BLaER1 treated with 17β-estradiol and CSF1 and Interleukin-3, amounts not matched to agents 10 nM and 100 nM (cell line): Measurements from ENCODE around the gene OSBPL1A.

Experiments used
- H3K27ac ChIP-seq, 11 experiments: shearing (Covaris generic); formaldehyde crosslinking; 2 replicates each; pipeline ENCODE4 v1.8.1; 2022
- H3K27me3 ChIP-seq, 11 experiments: shearing (Covaris generic); formaldehyde crosslinking; 2 replicates each; pipeline ENCODE4 v1.8.1; 2022
- H3K36me3 ChIP-seq, 11 experiments: shearing (Covaris generic); formaldehyde crosslinking; 2 replicates each; pipeline ENCODE4 v1.8.1; 2022
- H3K4me1 ChIP-seq, 10 experiments: shearing (Covaris generic); formaldehyde crosslinking; 2 replicates each; pipeline ENCODE4 v1.8.1; 2022
- H3K4me2 ChIP-seq, 11 experiments: shearing (Covaris generic); formaldehyde crosslinking; 2 replicates each; pipeline ENCODE4 v1.8.1; 2022
- H3K4me3 ChIP-seq, 10 experiments: shearing (Covaris generic); formaldehyde crosslinking; 2 replicates each; pipeline ENCODE4 v1.8.1; 2022
- H3K9ac ChIP-seq, 11 experiments: shearing (Covaris generic); formaldehyde crosslinking; 2 replicates each; pipeline ENCODE4 v1.8.1; 2022
- H3K9me3 ChIP-seq, 11 experiments: shearing (Covaris generic); formaldehyde crosslinking; replicated peaks in 1 of 11; 2 replicates each; pipeline ENCODE4 v1.8.1; 2022
- H4K20me1 ChIP-seq, 11 experiments: shearing (Covaris generic); formaldehyde crosslinking; 2 replicates each; pipeline ENCODE4 v1.8.1; 2022
- Cebpa-rat ChIP-seq, 11 experiments: shearing (Covaris generic); IDR thresholded peaks; 2 replicates each; pipeline ENCODE4 v1.8.1; 2022

Gene OSBPL1A

DNA sequence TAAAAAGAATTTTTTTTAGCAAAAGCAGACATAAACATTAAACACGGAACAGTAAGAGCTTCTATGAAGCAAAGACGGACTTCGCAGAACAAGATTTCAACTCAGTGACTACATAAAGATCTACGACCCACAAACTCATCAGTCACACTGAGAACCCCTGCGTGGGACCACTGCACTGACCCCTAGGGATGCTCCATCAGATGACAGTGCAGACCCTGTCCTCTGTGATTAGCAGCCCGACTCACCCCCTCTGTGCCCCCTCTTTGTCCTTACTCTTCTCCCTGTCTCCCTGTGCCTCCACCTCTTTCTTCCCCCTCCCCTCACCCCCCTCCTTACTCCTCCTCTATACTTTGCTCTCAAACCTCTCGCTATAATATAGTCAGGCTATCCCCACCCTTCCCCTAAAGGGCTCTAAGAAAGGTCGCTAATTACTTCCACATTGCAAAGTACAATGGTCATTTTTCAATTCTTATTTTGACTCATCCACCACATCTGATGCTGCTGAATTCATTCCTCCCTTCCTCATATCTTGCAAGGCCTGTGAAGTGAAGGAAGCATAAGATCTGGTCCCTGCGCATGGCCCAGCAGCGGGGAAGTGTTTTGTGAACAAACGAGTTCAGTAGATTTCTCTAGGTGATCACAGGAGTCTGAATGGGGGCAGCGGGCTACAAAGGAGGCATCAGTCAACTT lies 169.5 kb downstream of the OSBPL1A start:
- no peak overlapping the region for H3K4me3 ChIP-seq
- no peaks in the 10 kb centered on the region for H3K27me3 ChIP-seq
- TF ChIP-seq Cebpa-rat (IDR thresholded peaks at IDR 0.05): no peak
- no peak overlapping the region for H3K9ac ChIP-seq
- H4K20me1 ChIP-seq: no peaks in the 10 kb centered on the region; a peak in 1 of 22 replicates
- H3K9me3 ChIP-seq: no peaks in the 10 kb centered on the region
- peaks cover 0 to 7% (median 0%) of the 10 kb centered on the region in 11 experiments; a peak in 2 of 22 replicates for H3K36me3 ChIP-seq
- H3K4me2 ChIP-seq: no peak overlapping the region
- no peaks in the 10 kb centered on the region for H3K4me1 ChIP-seq
- no peak overlapping the region for H3K27ac ChIP-seq

DNA sequence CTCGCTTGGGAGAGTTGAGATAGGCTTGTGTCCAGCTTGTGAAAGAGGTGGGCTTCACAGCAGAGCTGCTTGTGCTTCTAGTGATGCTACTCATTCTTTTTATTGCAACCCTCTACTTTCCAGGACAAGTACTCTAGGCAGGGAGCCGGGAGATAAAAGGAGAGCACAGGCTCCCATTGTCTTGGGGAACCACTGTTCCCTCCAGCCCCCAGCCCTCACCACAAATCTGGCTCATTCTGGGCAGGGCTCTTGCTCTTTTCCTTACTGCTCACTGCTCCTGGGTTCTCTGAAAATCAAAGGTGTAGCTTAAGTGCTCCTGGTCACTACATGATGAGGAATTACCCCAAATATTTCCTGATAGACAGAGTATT lies 177.3 kb downstream of the OSBPL1A start:
- H3K4me1 ChIP-seq: no peaks in the 10 kb centered on the region
- no peak overlapping the region for H3K9ac ChIP-seq
- H3K27ac ChIP-seq: no peak overlapping the region
- no peak overlapping the region for H3K4me2 ChIP-seq
- no peaks in the 10 kb centered on the region for H3K9me3 ChIP-seq
- H3K36me3 ChIP-seq: peaks cover 0 to 10% (median 0%) of the 10 kb centered on the region in 11 experiments; a peak in 3 of 22 replicates
- H4K20me1 ChIP-seq: no peaks in the 10 kb centered on the region
- no peaks in the 10 kb centered on the region for H3K27me3 ChIP-seq
- TF ChIP-seq Cebpa-rat (IDR thresholded peaks at IDR 0.05): no peak
- no peak overlapping the region for H3K4me3 ChIP-seq

DNA sequence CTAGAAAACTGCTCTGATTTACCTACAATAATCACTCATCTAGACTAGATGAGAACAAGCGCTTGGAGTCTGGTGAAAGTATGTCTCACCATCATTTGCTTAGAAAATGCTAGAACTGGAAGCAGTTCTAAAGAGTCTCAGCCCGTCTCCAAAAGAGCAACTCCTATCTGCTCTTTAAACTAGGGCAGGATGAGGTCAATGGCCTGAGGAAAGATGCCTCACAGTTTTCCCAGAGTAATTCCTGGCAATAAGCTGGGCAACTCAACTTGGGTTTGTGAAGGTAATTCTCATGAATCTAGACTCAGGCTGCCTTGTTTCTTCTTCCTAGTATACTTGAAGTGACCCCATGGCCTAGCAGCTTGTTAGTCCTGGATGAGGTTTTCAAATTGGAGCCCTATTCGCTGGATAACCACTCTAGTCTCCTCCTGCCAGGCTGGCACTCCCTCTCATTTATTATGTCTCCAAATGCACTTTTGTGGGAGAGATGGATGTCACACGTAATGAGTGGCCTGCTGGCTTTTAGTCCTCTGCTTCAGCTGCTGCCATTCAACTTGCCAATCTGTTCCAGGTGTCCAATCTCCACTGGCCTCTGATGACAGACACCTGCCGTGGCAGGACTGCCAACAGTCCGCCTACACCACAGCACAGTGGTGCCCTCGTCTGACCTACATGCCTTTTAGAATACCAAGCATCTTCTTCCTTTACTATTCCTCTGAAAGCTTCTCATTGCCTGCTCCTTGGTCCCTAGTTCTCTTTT lies 177.9 kb downstream of the OSBPL1A start:
- H3K9ac ChIP-seq: no peak overlapping the region
- H3K4me3 ChIP-seq: no peak overlapping the region
- H3K27me3 ChIP-seq: no peaks in the 10 kb centered on the region
- no peaks in the 10 kb centered on the region for H3K9me3 ChIP-seq
- no peak for TF ChIP-seq Cebpa-rat (IDR thresholded peaks at IDR 0.05)
- H3K4me2 ChIP-seq: no peak overlapping the region
- H4K20me1 ChIP-seq: no peaks in the 10 kb centered on the region
- no peak overlapping the region for H3K27ac ChIP-seq
- H3K4me1 ChIP-seq: no peaks in the 10 kb centered on the region
- peaks cover 0 to 10% (median 0%) of the 10 kb centered on the region in 11 experiments; a peak in 3 of 22 replicates for H3K36me3 ChIP-seq

DNA sequence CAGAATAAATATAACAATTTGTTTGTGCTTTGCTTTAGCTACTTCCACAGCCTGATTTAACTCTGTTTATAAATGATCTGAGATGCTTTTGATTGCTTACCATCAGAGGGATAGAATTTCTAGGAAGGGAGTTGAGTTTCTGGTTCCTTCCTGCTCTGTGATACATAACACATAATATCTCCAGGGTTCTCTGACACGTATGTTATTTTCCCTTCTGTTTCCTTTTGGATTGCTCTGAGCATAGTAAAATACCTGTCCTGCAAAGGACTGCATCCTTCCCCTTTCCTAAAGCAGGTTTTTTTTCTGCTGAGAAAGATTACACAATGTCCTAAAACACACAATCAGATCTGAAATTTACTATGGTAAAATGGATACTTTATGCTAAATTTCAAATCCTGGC lies 182.7 kb downstream of the OSBPL1A start:
- H3K9me3 ChIP-seq: no peaks in the 10 kb centered on the region
- H3K27me3 ChIP-seq: no peaks in the 10 kb centered on the region
- H3K4me1 ChIP-seq: no peaks in the 10 kb centered on the region
- no peak overlapping the region for H3K9ac ChIP-seq
- H4K20me1 ChIP-seq: no peaks in the 10 kb centered on the region
- H3K4me3 ChIP-seq: no peak overlapping the region
- no peak overlapping the region for H3K4me2 ChIP-seq
- H3K36me3 ChIP-seq: peaks cover 0 to 11% (median 0%) of the 10 kb centered on the region in 11 experiments; a peak in 1 of 22 replicates
- no peak for TF ChIP-seq Cebpa-rat (IDR thresholded peaks at IDR 0.05)
- H3K27ac ChIP-seq: no peak overlapping the region

DNA sequence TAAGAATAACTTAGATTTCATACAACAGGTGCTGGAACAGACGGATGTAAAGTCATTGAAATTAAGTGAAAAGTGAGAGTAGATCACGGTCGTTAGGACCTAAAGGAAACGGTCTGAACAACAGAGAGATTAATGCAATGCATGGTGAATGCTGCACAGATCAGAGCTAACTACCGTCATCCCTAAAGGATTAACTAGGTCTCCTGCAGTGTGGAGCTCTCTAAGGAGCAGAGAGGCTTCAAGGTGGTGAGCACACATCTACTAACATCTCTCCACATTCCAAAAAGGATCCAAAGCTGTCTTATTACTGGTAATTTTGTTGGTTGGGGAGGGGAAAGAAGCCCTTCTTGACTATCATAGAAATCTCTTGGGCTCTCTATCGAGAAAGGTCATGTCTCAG lies 183.5 kb downstream of the OSBPL1A start:
- Histone ChIP-seq H3K4me1 (no peaks in the 10 kb centered on the region), H3K4me2 (no peak overlapping the region), H4K20me1 (no peaks in the 10 kb centered on the region), H3K9ac (no peak overlapping the region), H3K27me3 (no peaks in the 10 kb centered on the region), H3K36me3 (peaks cover 0 to 10% (median 0%) of the 10 kb centered on the region in 11 experiments; a peak in 1 of 22 replicates), H3K9me3 (no peaks in the 10 kb centered on the region), H3K4me3 (no peak overlapping the region), H3K27ac (no peak overlapping the region)
- TF ChIP-seq Cebpa-rat (IDR thresholded peaks at IDR 0.05): no peak

DNA sequence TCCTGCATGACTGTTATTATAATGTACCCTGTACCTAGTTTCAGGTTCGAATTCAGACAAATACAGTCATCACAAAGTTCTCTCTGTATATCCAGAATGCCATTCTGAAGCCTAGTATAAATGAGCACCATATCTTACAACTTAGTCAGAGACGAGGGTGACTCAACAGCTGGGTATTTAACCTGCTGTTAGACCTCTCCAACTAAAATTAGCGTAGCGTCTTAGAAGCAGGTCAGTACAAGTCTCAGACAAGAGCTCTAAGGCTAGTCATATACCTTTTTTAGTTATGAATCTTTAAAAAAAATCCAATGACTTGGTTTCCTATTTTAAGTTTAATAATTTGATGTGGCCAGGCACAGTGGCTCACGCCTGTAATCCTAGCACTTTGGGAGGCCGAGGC lies 184.7 kb downstream of the OSBPL1A start:
- H3K9ac ChIP-seq: no peak overlapping the region
- no peak for TF ChIP-seq Cebpa-rat (IDR thresholded peaks at IDR 0.05)
- H3K9me3 ChIP-seq: no peaks in the 10 kb centered on the region
- peaks cover 0 to 7% (median 0%) of the 10 kb centered on the region in 11 experiments; a peak in 1 of 22 replicates for H3K36me3 ChIP-seq
- H4K20me1 ChIP-seq: no peaks in the 10 kb centered on the region
- no peak overlapping the region for H3K4me2 ChIP-seq
- no peaks in the 10 kb centered on the region for H3K27me3 ChIP-seq
- no peak overlapping the region for H3K27ac ChIP-seq
- H3K4me3 ChIP-seq: no peak overlapping the region
- no peaks in the 10 kb centered on the region for H3K4me1 ChIP-seq

DNA sequence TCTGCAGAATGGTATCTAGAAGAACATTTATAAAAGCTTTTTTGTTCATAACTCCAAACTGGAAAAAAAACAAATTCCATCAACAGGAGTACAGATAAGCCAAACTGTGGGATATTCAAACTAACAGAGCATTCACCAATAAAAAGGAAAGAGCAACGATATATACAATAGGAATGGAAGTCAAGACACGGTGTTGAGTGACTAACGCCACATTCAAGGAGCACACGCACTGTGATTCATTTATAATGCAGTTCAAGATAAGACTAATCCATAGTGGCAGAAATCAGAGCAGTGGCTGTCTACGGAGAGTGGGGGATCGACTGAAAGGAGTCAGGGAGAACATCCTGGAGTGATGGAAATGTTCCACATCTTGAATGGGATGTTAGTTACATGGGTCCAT lies 188.1 kb downstream of the OSBPL1A start:
- no peak for TF ChIP-seq Cebpa-rat (IDR thresholded peaks at IDR 0.05)
- no peaks in the 10 kb centered on the region for H3K27me3 ChIP-seq
- no peaks in the 10 kb centered on the region for H3K4me1 ChIP-seq
- no peak overlapping the region for H3K9ac ChIP-seq
- no peaks in the 10 kb centered on the region for H4K20me1 ChIP-seq
- no peak overlapping the region for H3K4me3 ChIP-seq
- no peak overlapping the region for H3K4me2 ChIP-seq
- H3K27ac ChIP-seq: no peak overlapping the region
- no peaks in the 10 kb centered on the region for H3K9me3 ChIP-seq
- H3K36me3 ChIP-seq: 0 out of 22 replicates have a peak, but pooled peaks cover 0 to 6% (median 0%) of the 10 kb centered on the region in 11 experiments

DNA sequence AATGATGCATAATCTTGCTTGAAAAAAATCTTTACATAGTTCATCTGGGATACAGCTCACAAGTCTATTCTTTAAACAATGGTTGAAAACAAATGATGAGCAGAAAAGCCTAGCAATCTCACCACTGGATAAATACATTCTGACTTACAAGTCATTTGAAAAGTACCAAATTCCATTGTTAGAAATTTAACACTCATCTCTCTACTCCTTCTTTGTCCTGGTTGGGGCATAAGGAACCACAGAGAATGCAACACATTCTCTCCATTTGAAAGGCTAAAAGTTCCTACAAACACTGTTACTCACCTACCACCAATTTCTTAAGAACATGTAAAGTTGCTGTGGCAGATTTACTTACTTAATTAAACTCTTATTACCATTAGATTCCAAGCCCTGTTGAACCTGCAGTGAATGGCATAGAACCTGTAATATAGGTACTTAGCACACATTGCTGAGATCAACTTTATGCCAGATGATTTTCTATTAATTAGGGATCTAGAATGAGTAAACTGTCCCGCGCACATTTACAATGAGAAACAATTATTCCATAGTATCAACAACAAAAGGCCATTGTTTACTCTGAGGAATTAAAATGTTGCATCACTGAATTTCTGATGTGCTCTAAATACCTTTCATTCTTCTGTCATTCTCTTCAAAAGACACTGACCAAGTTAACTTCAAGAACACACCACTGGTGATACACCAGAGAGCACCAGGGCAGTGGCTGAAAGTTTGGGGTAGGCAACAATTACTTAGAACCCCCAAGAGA lies 189.2 kb downstream of the OSBPL1A start:
- no peak overlapping the region for H3K9ac ChIP-seq
- no peak for TF ChIP-seq Cebpa-rat (IDR thresholded peaks at IDR 0.05)
- H4K20me1 ChIP-seq: no peaks in the 10 kb centered on the region
- H3K36me3 ChIP-seq: no peaks in the 10 kb centered on the region
- H3K4me2 ChIP-seq: no peak overlapping the region
- H3K4me3 ChIP-seq: no peak overlapping the region
- H3K27ac ChIP-seq: no peak overlapping the region
- no peaks in the 10 kb centered on the region for H3K4me1 ChIP-seq
- no peaks in the 10 kb centered on the region for H3K9me3 ChIP-seq
- H3K27me3 ChIP-seq: no peaks in the 10 kb centered on the region

DNA sequence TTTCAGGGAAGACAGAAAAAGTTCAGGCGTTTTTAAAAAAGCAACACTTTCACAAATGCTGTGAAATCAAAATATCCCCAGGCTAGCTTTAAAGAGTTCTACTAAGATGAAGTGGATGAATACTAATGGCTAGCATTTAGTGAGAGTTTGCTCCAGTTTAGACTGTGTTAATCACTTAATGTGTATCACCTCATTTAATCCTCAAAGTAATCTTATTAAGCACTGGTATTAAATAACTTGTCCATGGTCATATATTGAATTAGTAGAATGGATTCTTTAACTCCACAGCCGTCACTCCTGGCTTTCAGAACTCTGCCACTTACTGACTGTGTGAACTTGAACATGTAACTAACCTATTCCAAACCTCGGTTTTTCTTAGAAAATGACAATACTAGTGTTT lies 192.7 kb downstream of the OSBPL1A start:
- H3K4me1 ChIP-seq: no peaks in the 10 kb centered on the region
- no peak for TF ChIP-seq Cebpa-rat (IDR thresholded peaks at IDR 0.05)
- no peak overlapping the region for H3K4me2 ChIP-seq
- H4K20me1 ChIP-seq: no peaks in the 10 kb centered on the region
- no peaks in the 10 kb centered on the region for H3K9me3 ChIP-seq
- no peak overlapping the region for H3K27ac ChIP-seq
- no peaks in the 10 kb centered on the region for H3K36me3 ChIP-seq
- H3K9ac ChIP-seq: no peak overlapping the region
- no peaks in the 10 kb centered on the region for H3K27me3 ChIP-seq
- H3K4me3 ChIP-seq: no peak overlapping the region
